Stomach (tissue), 4 donors: ENCODE measurements around the gene FOXJ3.

Source experiments
- EP300 ChIP-seq: sonication (generic); formaldehyde crosslinking; IDR thresholded peaks from one replicate; pipeline ENCODE4 v1.6.1; 2017; ENCODE audit warnings: antibody characterized with exemption
- POLR2A ChIP-seq, 4 donors: fragments of 450-650 bp; IDR thresholded peaks; one replicate each; pipeline ENCODE4 v1.6.1; 2016; ENCODE audit warnings: antibody characterized with exemption in 4 of 4, control low read depth in 2 of 4, mild to moderate bottlenecking in 1 of 4, moderate library complexity in 1 of 4
- TF ChIP-seq, protein P1 (sequence below), 7 experiments: fragments of 450-650 bp in 4 of 7; fragments of 200-600 bp in 3 of 7; sonication (generic) in 3 of 7; IDR thresholded peaks; one replicate each; pipeline ENCODE4 v1.5.1; 2016 to 2019; ENCODE audit warnings: antibody characterized with exemption in 7 of 7, control low read depth in 2 of 7, mild to moderate bottlenecking in 1 of 7

DNA sequence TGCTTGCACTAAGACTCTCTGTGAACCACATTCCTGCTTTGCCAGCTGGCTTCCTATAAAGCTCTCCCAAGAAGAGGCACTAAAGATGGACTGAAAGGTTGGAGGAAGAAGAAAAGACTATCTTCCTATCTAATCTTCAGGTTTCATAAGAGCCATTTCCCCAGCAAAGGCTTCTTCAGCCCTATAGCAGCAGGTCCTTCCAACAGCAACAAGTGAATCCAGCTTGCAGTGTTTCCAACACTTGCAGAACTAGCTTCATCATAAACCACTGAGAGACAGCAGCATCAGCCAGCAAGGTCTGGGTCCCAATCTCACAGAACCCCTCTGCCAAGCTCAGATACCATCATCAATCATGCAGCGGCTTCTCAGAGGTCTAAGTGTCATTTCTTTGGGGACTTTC is 28.1 kb downstream of the FOXJ3 start:
- TF ChIP-seq, protein P1, sequence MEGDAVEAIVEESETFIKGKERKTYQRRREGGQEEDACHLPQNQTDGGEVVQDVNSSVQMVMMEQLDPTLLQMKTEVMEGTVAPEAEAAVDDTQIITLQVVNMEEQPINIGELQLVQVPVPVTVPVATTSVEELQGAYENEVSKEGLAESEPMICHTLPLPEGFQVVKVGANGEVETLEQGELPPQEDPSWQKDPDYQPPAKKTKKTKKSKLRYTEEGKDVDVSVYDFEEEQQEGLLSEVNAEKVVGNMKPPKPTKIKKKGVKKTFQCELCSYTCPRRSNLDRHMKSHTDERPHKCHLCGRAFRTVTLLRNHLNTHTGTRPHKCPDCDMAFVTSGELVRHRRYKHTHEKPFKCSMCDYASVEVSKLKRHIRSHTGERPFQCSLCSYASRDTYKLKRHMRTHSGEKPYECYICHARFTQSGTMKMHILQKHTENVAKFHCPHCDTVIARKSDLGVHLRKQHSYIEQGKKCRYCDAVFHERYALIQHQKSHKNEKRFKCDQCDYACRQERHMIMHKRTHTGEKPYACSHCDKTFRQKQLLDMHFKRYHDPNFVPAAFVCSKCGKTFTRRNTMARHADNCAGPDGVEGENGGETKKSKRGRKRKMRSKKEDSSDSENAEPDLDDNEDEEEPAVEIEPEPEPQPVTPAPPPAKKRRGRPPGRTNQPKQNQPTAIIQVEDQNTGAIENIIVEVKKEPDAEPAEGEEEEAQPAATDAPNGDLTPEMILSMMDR (IDR thresholded peaks at IDR 0.05), result no peak
- TF ChIP-seq POLR2A (IDR thresholded peaks at IDR 0.05) (no peak), EP300 (no peak)
